Prostate gland (tissue), 2 donors: ENCODE measurements around the gene LMAN1L.

Experiments used
- CTCF ChIP-seq, 4 experiments: fragments of 200-600 bp in 2 of 4; fragments of 450-650 bp in 2 of 4; sonication (generic) in 2 of 4; IDR thresholded peaks; 1 replicate in 3 of 4; 2 replicates in 1 of 4; pipeline ENCODE4 v1.5.1; 2016 to 2019; ENCODE audit warnings: antibody characterized with exemption in 4 of 4, mild to moderate bottlenecking in 2 of 4, moderate library complexity in 2 of 4
- POLR2A ChIP-seq: fragments of 450-650 bp; IDR thresholded peaks from one replicate; pipeline ENCODE4 v1.6.1; 2016; ENCODE audit warnings: antibody characterized with exemption, mild to moderate bottlenecking

DNA sequence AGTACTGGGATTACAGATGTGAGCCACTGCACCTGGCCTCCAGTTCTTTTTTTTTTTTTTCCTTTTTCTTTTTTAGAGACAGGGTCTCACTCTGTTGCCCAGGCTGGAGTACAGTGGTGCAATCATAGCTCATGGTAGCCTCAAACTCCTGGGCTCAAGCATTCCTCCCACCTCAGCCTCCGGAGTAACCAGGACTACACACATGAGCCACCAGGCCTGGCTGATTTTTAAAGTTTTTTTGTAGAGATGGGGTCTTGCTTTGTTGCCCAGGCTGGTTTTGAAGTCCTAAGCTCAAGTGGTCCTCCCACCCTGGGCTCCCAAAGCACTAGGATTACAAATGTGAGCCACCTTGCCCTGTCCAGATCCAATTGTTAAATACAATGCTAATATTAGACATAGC lies 43.9 kb downstream of the LMAN1L start:
- TF ChIP-seq POLR2A (no peak), CTCF (IDR thresholded peaks at IDR 0.05) (no peak)
